ENCODE data around the gene RELN. TPM values are rescaled to one million over a fixed set of nuclear protein-coding genes. Genes with fewer than 3 reads are reported as not detected.

Gene RELN
- total and polyA plus RNA-seq, 9 of the 15 experiments (the other 6 are each of a cell fraction or from before 2014, with no cell fraction given): 12.9 to 43.2 (median 18.1) TPM

GRCh38 chr7:103810112-103810744 lies 179.2 kb downstream of the RELN start (continued):
- TF ChIP-seq TSHZ1 (CRISPR knock-in tag; IDR thresholded peaks at IDR 0.05) (peak; percentile 84), CLOCK (CRISPR knock-in tag; IDR thresholded peaks at IDR 0.05; ENCODE audit: borderline replicate concordance) (no peak), CBX8 (IDR thresholded peaks at IDR 0.05; ENCODE audit: borderline replicate concordance, extremely low read depth, low read depth, low read length, poor library complexity, severe bottlenecking) (no peak), ZBTB34 (CRISPR knock-in tag; IDR thresholded peaks at IDR 0.05) (peak; percentile 76), RFX7 (CRISPR knock-in tag; IDR thresholded peaks at IDR 0.05) (no peak), ILF3 (IDR thresholded peaks at IDR 0.05; ENCODE audit: borderline replicate concordance) (no peak), SNIP1 (IDR thresholded peaks at IDR 0.05; ENCODE audit: low read depth) (no peak), ERF (CRISPR knock-in tag; IDR thresholded peaks at IDR 0.05) (peak; percentile 89; the same call in 1 of the 2 replicates), KDM2B (CRISPR knock-in tag; IDR thresholded peaks at IDR 0.05) (no peak), MXI1 (IDR thresholded peaks at IDR 0.05; ENCODE audit: low read depth, low read length) (no peak; the same call in 1 of the 2 replicates), CSDE1 (IDR thresholded peaks at IDR 0.05) (no peak), FOXK2 (conservative IDR thresholded peaks at IDR 0.05 in 1 of 2, IDR thresholded peaks at IDR 0.05 in 1 of 2; ENCODE audit: low read depth in 2 of 2) (peak; percentile 65 to 76), PCBP2 (IDR thresholded peaks at IDR 0.05; ENCODE audit: low read depth, low read length, poor library complexity, severe bottlenecking) (no peak), SAP30 (IDR thresholded peaks at IDR 0.05; ENCODE audit: borderline replicate concordance, insufficient read depth, low read depth, low read length, poor library complexity, severe bottlenecking) (no peak)
- TF ChIP-seq, protein P1, sequence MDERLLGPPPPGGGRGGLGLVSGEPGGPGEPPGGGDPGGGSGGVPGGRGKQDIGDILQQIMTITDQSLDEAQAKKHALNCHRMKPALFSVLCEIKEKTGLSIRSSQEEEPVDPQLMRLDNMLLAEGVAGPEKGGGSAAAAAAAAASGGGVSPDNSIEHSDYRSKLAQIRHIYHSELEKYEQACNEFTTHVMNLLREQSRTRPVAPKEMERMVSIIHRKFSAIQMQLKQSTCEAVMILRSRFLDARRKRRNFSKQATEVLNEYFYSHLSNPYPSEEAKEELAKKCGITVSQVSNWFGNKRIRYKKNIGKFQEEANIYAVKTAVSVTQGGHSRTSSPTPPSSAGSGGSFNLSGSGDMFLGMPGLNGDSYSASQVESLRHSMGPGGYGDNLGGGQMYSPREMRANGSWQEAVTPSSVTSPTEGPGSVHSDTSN (CRISPR knock-in tag; IDR thresholded peaks at IDR 0.05; ENCODE audit: low read depth): no peak
- TF ChIP-seq, protein P1 (tag; conservative IDR thresholded peaks at IDR 0.05; ENCODE audit: low read depth): peak; percentile 70
